GM20000 (cell line): Measurements from ENCODE around the gene TIAM2.

Source experiments
- DNase-seq: peaks from one replicate; pipeline ENCODE4 v3.0.0; 2012; ENCODE audit warnings: low spot score
- TF ChIP-seq, protein P1 (sequence below): IDR thresholded peaks from 2 replicates; pipeline ENCODE4 v1.5.1; 2012; ENCODE audit warnings: mild to moderate bottlenecking, control low read depth; ENCODE audit errors: extremely low read depth, missing control alignments

TIAM2 gene

DNA sequence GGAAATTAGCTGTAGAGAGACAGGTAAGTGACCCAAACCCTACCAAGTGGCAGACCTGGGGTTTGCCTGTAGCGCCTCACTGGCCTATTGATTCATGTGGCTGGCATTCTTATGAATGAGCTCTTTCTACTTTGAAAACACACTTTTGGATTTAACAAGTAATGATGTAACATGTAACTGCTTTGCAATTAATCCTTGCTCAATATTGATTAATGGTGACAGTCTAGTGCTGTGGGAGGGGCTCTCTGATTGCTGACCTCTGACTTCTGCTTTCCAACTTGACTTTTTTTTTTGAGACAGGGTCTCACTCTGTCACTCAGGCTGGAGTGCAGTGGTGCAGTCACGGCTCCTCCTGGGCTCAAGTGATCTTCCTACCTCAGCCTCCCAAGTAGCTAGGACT is 82.7 kb downstream of the TIAM2 start:
- TF ChIP-seq, protein P1, sequence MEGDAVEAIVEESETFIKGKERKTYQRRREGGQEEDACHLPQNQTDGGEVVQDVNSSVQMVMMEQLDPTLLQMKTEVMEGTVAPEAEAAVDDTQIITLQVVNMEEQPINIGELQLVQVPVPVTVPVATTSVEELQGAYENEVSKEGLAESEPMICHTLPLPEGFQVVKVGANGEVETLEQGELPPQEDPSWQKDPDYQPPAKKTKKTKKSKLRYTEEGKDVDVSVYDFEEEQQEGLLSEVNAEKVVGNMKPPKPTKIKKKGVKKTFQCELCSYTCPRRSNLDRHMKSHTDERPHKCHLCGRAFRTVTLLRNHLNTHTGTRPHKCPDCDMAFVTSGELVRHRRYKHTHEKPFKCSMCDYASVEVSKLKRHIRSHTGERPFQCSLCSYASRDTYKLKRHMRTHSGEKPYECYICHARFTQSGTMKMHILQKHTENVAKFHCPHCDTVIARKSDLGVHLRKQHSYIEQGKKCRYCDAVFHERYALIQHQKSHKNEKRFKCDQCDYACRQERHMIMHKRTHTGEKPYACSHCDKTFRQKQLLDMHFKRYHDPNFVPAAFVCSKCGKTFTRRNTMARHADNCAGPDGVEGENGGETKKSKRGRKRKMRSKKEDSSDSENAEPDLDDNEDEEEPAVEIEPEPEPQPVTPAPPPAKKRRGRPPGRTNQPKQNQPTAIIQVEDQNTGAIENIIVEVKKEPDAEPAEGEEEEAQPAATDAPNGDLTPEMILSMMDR: no peak
- DNase-seq: no peak

DNA sequence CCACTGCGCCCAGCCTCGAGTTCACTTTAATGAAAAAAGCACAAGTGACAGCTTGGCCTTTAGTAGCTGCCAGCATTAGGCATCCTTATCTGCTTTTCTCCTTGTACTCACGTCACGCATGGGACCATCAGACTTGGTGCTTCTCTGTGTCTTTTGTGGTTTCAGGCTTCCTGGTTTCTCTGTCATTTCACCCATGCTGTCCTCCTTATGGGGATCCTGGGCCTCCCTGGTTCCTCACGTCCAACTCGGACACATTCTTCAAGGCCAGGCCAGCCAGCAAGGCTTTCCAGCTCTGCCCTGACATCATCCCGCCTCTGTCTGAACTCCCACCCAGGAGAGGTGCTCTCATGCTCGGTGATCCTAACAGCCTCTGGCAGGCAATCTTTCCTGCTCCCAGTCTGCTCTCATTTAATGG is 83.2 kb downstream of the TIAM2 start:
- no peak for DNase-seq

DNA sequence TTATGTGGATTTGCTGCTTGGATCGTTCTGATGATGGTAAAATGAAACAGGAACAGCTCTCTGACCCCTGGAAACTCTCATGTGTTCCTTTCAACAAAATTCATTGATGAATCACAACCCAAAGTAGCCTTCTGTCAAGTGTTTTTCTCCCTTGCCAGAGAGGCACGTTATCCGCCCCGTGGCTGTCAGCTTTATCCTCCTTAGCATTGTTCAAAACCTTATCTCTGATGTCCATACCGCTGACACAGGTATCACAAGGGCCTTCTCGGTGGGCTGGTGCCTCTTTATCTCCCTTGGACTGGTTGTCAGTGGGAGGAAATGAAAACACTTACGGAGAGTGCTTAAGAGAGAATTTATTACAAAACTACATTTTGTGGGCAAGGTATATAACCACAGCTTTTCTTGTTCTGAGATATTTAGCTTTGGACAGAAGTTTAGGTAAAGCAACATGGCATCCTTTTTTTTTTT is 84.9 kb downstream of the TIAM2 start:
- DNase-seq: no peak
- TF ChIP-seq, protein P1: no peak

More for the DNA sequence above, 83.2 kb downstream of the TIAM2 start:
- TF ChIP-seq, protein P1: no peak

DNA sequence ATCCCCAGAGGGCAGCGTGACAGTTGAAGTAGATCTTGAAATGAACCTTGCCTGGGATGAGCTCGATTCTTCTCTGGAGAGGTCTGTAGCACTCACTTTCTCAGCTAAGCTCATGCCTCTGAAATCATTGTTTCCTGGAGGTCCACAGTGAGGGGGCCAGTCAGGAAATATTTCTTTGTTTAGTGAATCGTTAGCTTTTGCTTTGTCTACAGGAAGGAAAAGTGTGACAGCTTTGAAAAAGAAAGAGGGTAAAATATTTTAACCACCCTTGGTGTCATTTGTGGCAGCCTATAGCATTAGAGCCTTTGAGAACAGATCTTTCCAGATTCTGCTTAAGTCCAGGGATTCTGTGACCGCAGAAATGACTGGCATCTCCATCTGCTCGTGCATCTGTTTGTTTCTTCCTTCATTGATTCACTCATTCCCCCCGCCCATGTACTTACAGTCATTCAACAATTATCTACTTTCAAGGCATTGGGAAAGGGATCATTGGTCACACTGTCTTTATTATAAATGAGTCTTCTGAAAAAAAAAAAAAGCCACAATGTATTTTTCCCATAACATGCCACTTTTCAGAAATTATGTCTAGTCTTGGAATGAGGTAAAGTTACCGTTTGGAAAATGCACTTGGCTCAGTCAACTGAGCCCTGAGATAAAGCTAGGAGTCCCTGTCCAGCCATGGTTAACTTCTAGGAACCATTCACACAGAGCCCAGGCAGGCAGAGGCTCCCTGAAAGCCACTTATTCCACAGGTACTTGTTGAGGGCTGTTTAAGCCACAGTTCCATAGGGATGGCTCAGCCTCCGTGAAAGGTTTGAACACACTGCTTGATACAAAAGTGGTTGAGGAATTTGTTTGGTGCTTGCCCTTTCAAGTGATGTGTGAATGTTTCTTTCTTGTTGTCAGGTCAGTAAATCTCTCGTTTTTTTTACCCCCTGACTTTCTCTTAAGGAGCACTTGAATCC is 86.0 kb downstream of the TIAM2 start:
- DNase-seq: no peak
- TF ChIP-seq, protein P1: no peak

DNA sequence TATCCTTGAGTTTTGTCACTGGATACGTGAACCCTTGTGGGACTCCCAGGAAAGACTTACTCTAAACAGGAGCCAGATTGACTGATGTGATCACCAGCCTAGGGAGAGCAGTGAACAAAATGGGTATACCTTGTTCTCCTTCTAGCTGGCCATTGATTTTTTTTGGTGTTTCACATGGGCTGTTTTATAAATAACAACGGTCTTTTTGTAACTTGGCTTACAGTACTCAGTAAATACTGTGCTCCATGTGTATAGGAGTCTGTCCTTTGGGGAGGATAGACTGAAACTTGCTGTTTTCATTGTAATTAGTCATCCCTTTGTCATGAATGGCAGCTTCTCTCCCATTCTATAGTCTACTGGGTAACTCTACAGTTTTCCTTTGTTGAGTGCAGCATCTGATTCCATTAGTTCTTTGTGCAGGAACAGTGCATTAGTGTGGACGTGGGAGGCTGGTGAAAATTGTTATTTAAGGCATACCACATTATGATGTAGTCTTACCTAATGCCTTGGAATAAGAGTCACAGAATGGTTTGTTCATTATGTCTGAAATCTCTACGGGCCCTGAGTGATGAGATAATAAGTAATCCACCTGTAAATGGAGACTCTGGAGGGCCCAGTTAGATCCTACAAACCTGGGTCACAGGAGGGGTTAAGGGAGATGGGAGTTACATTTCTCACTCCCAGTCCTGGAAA is 89.5 kb downstream of the TIAM2 start:
- TF ChIP-seq, protein P1: no peak
- no peak for DNase-seq

DNA sequence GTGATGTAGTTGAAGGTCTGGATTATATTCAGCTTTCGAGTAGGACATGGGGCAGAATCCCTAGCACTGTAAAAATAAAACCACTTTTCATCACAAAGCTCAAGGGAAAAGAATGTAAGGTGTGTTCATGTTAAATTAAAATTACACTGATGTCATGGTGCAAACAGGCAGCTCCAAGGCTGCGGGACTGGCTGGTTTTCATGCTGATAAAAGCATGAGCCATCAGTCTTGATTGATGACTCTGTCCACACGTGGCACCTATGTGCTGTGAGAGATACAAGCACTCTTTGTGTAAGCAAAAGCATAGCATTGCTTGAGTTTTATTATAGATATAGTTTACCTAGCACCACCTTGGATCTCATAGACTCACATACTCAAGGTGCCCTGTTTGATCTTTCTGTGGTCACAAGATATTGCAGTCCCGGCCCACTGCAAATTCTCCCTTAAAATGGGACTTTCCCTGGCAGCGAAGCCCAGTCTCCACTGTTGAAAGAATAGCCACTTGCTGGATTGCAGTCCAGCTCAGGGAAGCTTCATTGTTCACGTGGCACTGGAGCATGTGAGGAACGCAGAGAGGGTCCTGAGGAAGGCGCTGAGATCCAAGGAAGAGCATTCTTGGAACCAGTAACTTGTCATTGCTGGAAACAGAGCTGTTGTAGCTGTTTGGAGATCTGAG is 90.6 kb downstream of the TIAM2 start:
- TF ChIP-seq, protein P1: no peak
- DNase-seq: no peak
